Stimulated activated CD8-positive, alpha-beta memory T cell treated with anti-CD3 and anti-CD28 coated beads, Interleukin-7, amount 100 ng/mL, for 48 hours (primary cell): Measurements from ENCODE around the gene LOXL1.
A peak's percentile ranks its signal among the peaks of the same experiment; 100 is the strongest.

ENCODE experiments used
- DNase-seq, 2 donors: peaks; one replicate each; pipeline ENCODE4 v3.0.0-alpha.2; 2020; ENCODE audit warnings: low read depth in 1 of 2; ENCODE audit errors: extremely low read depth in 1 of 2

Gene LOXL1

GRCh38 chr15:73990250-73991005 lies 64.2 kb downstream of the LOXL1 start:
- DNase-seq, result no peak

DNA sequence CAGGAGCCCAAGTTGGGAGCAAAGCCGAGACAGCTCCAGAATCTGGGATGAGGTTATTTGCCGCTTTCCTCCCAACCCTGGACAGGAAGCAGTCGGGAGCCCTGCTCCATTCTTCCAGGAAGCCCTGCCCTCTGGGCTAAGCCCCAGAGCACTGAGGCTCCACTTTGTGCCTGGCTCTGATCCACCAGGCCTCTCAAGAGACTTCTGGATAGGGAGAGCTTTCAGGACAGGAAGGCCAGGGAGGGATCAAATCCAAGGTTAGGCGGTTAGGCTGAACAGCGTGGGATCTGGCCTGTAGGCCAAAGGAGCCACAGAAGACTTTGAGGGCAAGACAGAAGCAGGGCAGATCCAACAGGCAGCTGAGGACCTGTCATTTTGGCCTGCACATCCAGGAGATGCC lies 65.0 kb downstream of the LOXL1 start:
- no peak for DNase-seq

- DNase-seq, result peak; percentile 83
Measured at GRCh38 chr15:73991726-73992593, 65.7 kb downstream of the LOXL1 start, which contains the start of gene STOML1. Gene STOML1, minus strand, starts transcription at chr15:73992295. Its CDS starts 72 bp downstream, at chr15:73992223.

DNA sequence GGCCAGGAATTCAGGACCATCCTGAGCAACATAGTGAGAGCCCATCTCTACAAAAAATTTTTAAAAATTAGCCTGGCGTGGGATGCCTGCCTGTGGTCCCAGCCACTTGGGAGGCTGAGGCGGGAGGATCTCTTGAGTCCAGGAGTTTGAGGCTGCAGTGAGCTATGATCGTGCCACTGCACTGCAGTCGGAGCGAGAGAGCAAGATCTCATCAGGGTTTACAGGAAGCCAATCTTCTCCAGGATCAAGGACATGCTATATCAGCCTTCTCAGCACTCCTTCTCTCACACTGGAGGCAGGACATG lies 66.3 kb downstream of the LOXL1 start:
- DNase-seq, result no peak

DNA sequence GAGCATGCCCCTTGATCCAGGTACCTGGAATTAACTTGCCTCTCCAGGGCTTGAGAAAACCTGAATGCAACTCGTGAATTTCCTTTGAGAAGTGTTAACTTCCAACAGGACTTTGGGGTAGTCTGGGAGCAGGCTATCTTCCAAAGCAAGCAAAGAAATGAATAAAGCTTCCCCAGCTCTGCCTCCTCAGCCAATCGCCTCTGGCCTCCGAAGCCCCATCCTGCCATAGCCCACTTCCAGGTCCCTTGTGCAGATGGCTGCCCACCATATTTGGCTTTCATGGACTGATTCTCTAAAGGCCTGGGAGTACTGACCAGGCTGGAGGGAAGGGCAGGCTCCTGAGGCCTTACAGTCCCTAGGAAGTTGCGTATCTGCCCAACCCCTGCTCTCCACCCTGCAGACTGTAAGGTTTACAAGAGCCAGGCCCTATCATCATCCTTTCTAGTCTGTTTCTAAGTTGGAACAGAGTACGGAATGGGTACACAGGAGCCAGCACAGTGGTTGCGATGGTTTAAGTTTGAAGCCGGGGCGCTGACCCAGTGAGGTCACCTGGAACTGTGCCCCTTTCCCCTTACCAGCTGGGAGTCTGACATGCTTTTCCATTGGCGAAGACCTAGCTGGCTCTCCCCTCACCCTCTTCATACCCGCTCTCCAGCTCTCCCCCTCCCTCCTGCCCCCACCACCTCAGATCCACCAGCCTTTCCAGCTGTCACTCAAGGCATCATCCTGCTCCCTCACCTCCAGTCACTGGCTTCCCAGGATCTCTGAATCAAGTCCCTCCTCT lies 67.1 kb downstream of the LOXL1 start:
- DNase-seq, result no peak

- DNase-seq, result peak; percentile 86 to 96
Measured at GRCh38 chr15:73994413-73994883, 68.2 kb downstream of the LOXL1 start, which contains the start of gene PML. Gene PML, plus strand, starts transcription at chr15:73994716. Its CDS starts 97 bp downstream, at chr15:73994813.

DNA sequence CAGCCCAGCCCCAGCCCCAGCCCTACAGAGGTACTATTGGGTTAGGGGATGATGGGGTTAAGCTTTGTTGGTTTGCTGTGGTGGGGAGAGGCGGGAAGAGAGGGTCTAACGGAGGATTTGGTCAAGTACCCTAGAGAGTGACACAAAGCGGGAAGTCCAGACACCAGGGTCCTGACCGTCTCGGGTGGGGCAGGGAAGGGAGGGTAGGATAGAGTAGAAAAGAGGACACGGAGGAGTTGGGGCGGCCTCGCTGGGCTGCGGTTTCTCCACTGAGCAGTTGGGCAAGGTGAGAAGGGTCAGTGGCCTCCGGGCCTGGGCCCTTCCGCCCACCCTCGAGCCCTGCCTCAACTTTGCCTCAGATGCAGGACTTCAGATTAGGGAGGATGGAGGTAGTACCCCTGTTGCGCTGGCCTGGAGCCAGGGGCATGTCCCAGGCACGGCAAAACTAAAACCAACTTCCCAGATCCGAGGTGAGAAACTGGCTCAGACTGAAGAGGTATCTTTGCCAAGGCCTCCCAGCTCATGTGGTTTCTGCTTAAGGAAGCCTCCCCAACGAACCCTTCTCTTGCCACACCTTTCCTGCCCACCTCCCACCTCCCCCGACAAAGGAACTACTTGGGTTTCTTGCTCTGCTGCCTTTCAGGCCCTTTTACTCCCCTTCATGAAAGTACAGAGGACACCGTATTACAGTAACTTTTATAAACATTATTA lies 68.8 kb downstream of the LOXL1 start:
- DNase-seq, result no peak

DNA sequence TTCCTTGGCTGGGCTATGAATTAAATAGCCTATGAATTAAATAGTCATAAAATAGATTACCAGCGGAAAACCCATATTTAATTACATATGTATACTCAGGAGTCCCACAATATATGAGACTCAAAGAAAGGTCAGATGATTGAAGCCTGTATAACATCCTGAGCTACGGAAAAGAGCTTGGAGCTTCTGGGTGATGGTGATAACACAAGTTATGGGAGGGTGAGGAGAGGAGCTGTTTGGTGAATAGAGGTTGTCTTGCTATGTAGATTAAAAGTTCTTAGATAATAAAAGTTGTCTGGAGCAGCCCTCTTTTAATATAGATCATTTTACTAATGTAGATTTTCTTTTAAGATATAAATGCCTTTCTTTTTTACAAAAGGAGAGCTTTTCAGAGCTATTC lies 70.0 kb downstream of the LOXL1 start:
- DNase-seq, result no peak

GRCh38 chr15:73996939-73997338 lies 70.7 kb downstream of the LOXL1 start:
- DNase-seq, result no peak

- DNase-seq, result no peak
Measured at GRCh38 chr15:73997986-73998385, 71.7 kb downstream of the LOXL1 start.
